Endothelial cell of umbilical vein (primary cell): ENCODE results near the gene PXT1. TPM values are rescaled to one million over a fixed set of nuclear protein-coding genes. Genes with fewer than 3 reads are reported as not detected.

Source experiments
- BruUV-seq: library from RNA; stranded (reverse); fragments of 400-500 nt; replicated peaks from 2 replicates; lab custom pipeline; 2021; lab: Mats Ljungman, UMichigan
- CTCF ChIA-PET: fragments of 300-600, 350-600 bp; sonication (Branson Sonifier 250); formaldehyde crosslinking; loops from one replicate; lab custom pipeline; 2021; ENCODE audit warnings: antibody characterized with exemption, inconsistent platforms; lab: Charles Lee
- POLR2A ChIA-PET: fragments of 300-600, 350-600 bp; sonication (Branson Sonifier 250); formaldehyde crosslinking; loops from one replicate; lab custom pipeline; 2021; ENCODE audit warnings: antibody characterized with exemption, inconsistent platforms; lab: Charles Lee
- DNase-seq: peaks from one replicate; pipeline ENCODE4 v3.0.0-alpha.2; 2011; ENCODE audit warnings: low read depth, low spot score
- FAIRE-seq: peaks from 2 replicates; lab custom pipeline; 2011; peaks lifted over from hg19 to GRCh38; lab: Jason Lieb, UNC
- H2AFZ ChIP-seq: 2 replicates; pipeline ENCODE4 v1.6.0; 2012; ENCODE audit warnings: low read depth, low read length, control low read depth, inconsistent platforms
- H3K27ac ChIP-seq: 2 replicates; pipeline ENCODE4 v1.5.1; 2011; ENCODE audit warnings: low read depth, mild to moderate bottlenecking, control low read depth, low read length, moderate library complexity; ENCODE audit not compliant: insufficient read depth
- H3K27me3 ChIP-seq, 2 experiments: 2 replicates each; pipeline versions ENCODE4 v1.6.0 to v1.6.1; 2011; ENCODE audit warnings: low read length in 2 of 2, mixed read lengths in 1 of 2; ENCODE audit not compliant: control insufficient read depth in 2 of 2, insufficient read depth in 2 of 2
- H3K36me3 ChIP-seq, 2 experiments: 2 replicates in 1 of 2; 3 replicates in 1 of 2; pipeline ENCODE4 v1.5.1; 2011; ENCODE audit warnings: low read length in 2 of 2, mild to moderate bottlenecking in 1 of 2, moderate library complexity in 1 of 2; ENCODE audit not compliant: control insufficient read depth in 2 of 2, insufficient read depth in 2 of 2; ENCODE audit errors: extremely low read depth in 1 of 2
- H3K4me1 ChIP-seq: 3 replicates; pipeline ENCODE4 v1.5.1; 2011; ENCODE audit warnings: mild to moderate bottlenecking, low read length; ENCODE audit not compliant: control insufficient read depth, insufficient read depth; ENCODE audit errors: extremely low read depth
- H3K4me2 ChIP-seq: 2 replicates; pipeline ENCODE4 v1.6.1; 2011; ENCODE audit warnings: low read length, control low read depth, mixed read lengths; ENCODE audit not compliant: insufficient read depth
- H3K4me3 ChIP-seq, 3 experiments: fragments of 200-600 bp in 1 of 3; sonication (generic), shearing (Covaris generic) in 1 of 3; replicated peaks in 1 of 3; 2 replicates each; pipeline ENCODE4 v1.5.1; 2011 to 2016; ENCODE audit warnings: control low read depth in 3 of 3, low read length in 3 of 3, mild to moderate bottlenecking in 2 of 3, inconsistent platforms in 1 of 3, low read depth in 1 of 3, moderate library complexity in 1 of 3; ENCODE audit not compliant: insufficient read depth in 1 of 3
- H3K79me2 ChIP-seq: 2 replicates; pipeline ENCODE4 v1.6.0; 2012; ENCODE audit warnings: low read length, inconsistent platforms; ENCODE audit not compliant: control insufficient read depth, insufficient read depth
- H3K9ac ChIP-seq: replicated peaks from 2 replicates; pipeline ENCODE3; 2011; ENCODE audit warnings: low read length, control low read depth; ENCODE audit not compliant: insufficient read depth; ENCODE audit errors: extremely low read depth
- H3K9me1 ChIP-seq: replicated peaks from 3 replicates; pipeline ENCODE4 v1.6.0; 2011; ENCODE audit warnings: mild to moderate bottlenecking, low read length; ENCODE audit not compliant: control insufficient read depth, insufficient read depth; ENCODE audit errors: extremely low read depth
- H3K9me3 ChIP-seq: replicated peaks from 2 replicates; pipeline ENCODE4 v1.5.1; 2012; ENCODE audit warnings: low read length, inconsistent platforms; ENCODE audit not compliant: control insufficient read depth, insufficient read depth
- H4K20me1 ChIP-seq: replicated peaks from 2 replicates; pipeline ENCODE3; 2011; ENCODE audit warnings: mild to moderate bottlenecking, low read length; ENCODE audit not compliant: control insufficient read depth, insufficient read depth; ENCODE audit errors: extremely low read depth
- CTCF ChIP-seq, 2 donors: IDR thresholded peaks; 1 replicate in 1 of 2; 2 replicates in 1 of 2; pipeline ENCODE4 v1.5.1; 2011; ENCODE audit warnings: low read length in 2 of 2, mild to moderate bottlenecking in 2 of 2, moderate library complexity in 2 of 2, control low read depth in 1 of 2, inconsistent platforms in 1 of 2, low read depth in 1 of 2; ENCODE audit not compliant: insufficient read depth in 1 of 2; ENCODE audit errors: extremely low read depth in 1 of 2
- EZH2 ChIP-seq: IDR thresholded peaks from 2 replicates; pipeline ENCODE4 v1.6.1; 2012; ENCODE audit warnings: borderline replicate concordance, low read depth, mild to moderate bottlenecking, moderate library complexity, low read length, inconsistent platforms; ENCODE audit not compliant: severe bottlenecking
- FOS ChIP-seq: IDR thresholded peaks from 2 replicates; pipeline ENCODE4 v1.6.1; 2011; ENCODE audit warnings: mild to moderate bottlenecking, low read length, moderate library complexity, borderline replicate concordance; ENCODE audit not compliant: insufficient read depth
- GATA2 ChIP-seq: IDR thresholded peaks from 2 replicates; pipeline ENCODE4 v1.7.0; 2011; ENCODE audit warnings: low read depth, mild to moderate bottlenecking, moderate library complexity, mixed read lengths, low read length; ENCODE audit not compliant: insufficient read length, insufficient read depth
- JUN ChIP-seq: IDR thresholded peaks from 2 replicates; pipeline ENCODE4 v1.6.1; 2011; ENCODE audit warnings: borderline replicate concordance, low read depth; ENCODE audit not compliant: insufficient read length, insufficient read depth
- MAX ChIP-seq: IDR thresholded peaks from 2 replicates; pipeline ENCODE4 v1.6.1; 2011; ENCODE audit not compliant: insufficient read depth, insufficient read length
- MYC ChIP-seq: IDR thresholded peaks from one replicate; pipeline ENCODE4 v1.6.1; 2011; ENCODE audit warnings: mild to moderate bottlenecking, low read depth, low read length
- POLR2A ChIP-seq: IDR thresholded peaks from 2 replicates; pipeline ENCODE4 v1.6.1; 2012; ENCODE audit warnings: low read depth, mild to moderate bottlenecking, control low read depth, low read length
- dilution Hi-C: fragments of 300-500 bp; cut with MboI; formaldehyde crosslinking; loops from one replicate; pipeline ENCODE4 v1.15.0; 2019; ENCODE audit warnings: low sequenced_read_pairs; ENCODE audit not compliant: extremely low pct_ligation_motif_present
- intact Hi-C: fragments of 100-400 bp; cut with micrococcal nuclease; formaldehyde crosslinking; loops from one replicate; pipeline ENCODE4 v1.10.0; 2022
- polyA plus RNA-seq, 4 experiments: library from polyadenylated mRNA; depleted of rRNA in 3 of 4; stranded (reverse) in 3 of 4; unstranded in 1 of 4; fragments of >200 nt; gene quantifications; 2 replicates each; pipeline versions ENCODE4 v1.2.1 to v1.2.3, GENCODE V29; 2011 to 2012; ENCODE audit warnings: missing spikeins in 1 of 4
- total RNA-seq: library from RNA; stranded (reverse); gene quantifications from 2 replicates; pipeline ENCODE4 v1.2.3, GENCODE V29; 2021

PXT1 gene
- total and polyA plus RNA-seq, 2 donors (not counting 3 experiments of a cell fraction or from before 2014, with no cell fraction given): not detected

GRCh38 chr6:36431197-36431596 lies 11.5 kb downstream of the PXT1 start:
- CTCF ChIA-PET: interaction anchor here (0.8 to 2.0 kb wide), 5 partner anchors 8 to 148 kb away, joined by 3 to 8 read pairs (median 4); no protein-coding TSS in a partner anchor
- intact Hi-C loops: no loop called here
- DNase-seq: no peak
- Histone ChIP-seq H3K27me3 (no peaks in the 10 kb centered on the region), H3K4me3 (no peak overlapping the region), H4K20me1 (no peaks in the 10 kb centered on the region), H2AFZ (no peak overlapping the region), H3K9me3 (no peaks in the 10 kb centered on the region), H3K9me1 (no peaks in the 10 kb centered on the region), H3K79me2 (no peaks in the 10 kb centered on the region), H3K9ac (no peak overlapping the region), H3K4me2 (no peak overlapping the region), H3K4me1 (no peaks in the 10 kb centered on the region), H3K27ac (no peak overlapping the region), H3K36me3 (no peaks in the 10 kb centered on the region)
- dilution Hi-C loops: no loop called here
- no peak for TF ChIP-seq FOS
- no peak for TF ChIP-seq POLR2A
- TF ChIP-seq EZH2: no peak
- TF ChIP-seq MAX: no peak
- no peak for TF ChIP-seq CTCF (IDR thresholded peaks at IDR 0.05; ENCODE audit: extremely low read depth in 1 of 2, insufficient read depth in 1 of 2, low read depth in 1 of 2, low read length in 2 of 2)
- no peak for TF ChIP-seq JUN
- TF ChIP-seq GATA2: no peak
- TF ChIP-seq MYC: no peak
- POLR2A ChIA-PET: no interaction called here
- no peak for FAIRE-seq
- BruUV-seq: no TSS peak
